GM12878 (cell line): Measurements from ENCODE around the gene SPINK8.

Source experiments
- CBX3 ChIP-seq: fragments of 200-600 bp; sonication (generic); IDR thresholded peaks from 2 replicates; pipeline ENCODE4 v1.6.1; 2016; ENCODE audit warnings: low read depth, borderline replicate concordance
- CREB1 ChIP-seq: IDR thresholded peaks from 2 replicates; pipeline ENCODE4 v1.6.1; 2012; ENCODE audit warnings: low read depth, mild to moderate bottlenecking, inconsistent platforms
- CTCF ChIP-seq, 3 experiments: IDR thresholded peaks in 2 of 3; conservative IDR thresholded peaks in 1 of 3; 2 replicates each; pipeline ENCODE4 v1.5.1; 2011; ENCODE audit warnings: low read depth in 3 of 3, low read length in 3 of 3, mild to moderate bottlenecking in 3 of 3, control low read depth in 2 of 3, moderate library complexity in 2 of 3, inconsistent platforms in 1 of 3, mixed read lengths in 1 of 3; ENCODE audit not compliant: control insufficient read depth in 2 of 3, insufficient read depth in 1 of 3; ENCODE audit errors: extremely low read depth in 1 of 3
- DPF2 ChIP-seq: fragments of 450-650 bp; IDR thresholded peaks from 2 replicates; pipeline ENCODE4 v1.6.1; 2017; ENCODE audit warnings: mild to moderate bottlenecking
- EZH2 ChIP-seq: IDR thresholded peaks from 2 replicates; pipeline ENCODE4 v1.6.1; 2012; ENCODE audit warnings: low read depth, mild to moderate bottlenecking, control low read depth, inconsistent platforms, low read length, borderline replicate concordance; ENCODE audit not compliant: control insufficient read depth
- JUND ChIP-seq: IDR thresholded peaks from 2 replicates; pipeline ENCODE4 v1.6.1; 2012; ENCODE audit warnings: low read depth, mild to moderate bottlenecking, low read length, improper control_type of control experiment, moderate library complexity
- NRF1 ChIP-seq: conservative IDR thresholded peaks from 2 replicates; pipeline ENCODE4 v1.6.1; 2011; ENCODE audit warnings: mild to moderate bottlenecking, low read depth, low read length, improper control_type of control experiment
- POLR2AphosphoS5 ChIP-seq: IDR thresholded peaks from 2 replicates; pipeline ENCODE4 v1.6.1; 2011; ENCODE audit warnings: mild to moderate bottlenecking, low read length, inconsistent platforms
- RCOR1 ChIP-seq: conservative IDR thresholded peaks from 2 replicates; pipeline ENCODE4 v1.6.1; 2012; ENCODE audit warnings: low read depth, low read length, improper control_type of control experiment
- REST ChIP-seq: IDR thresholded peaks from 2 replicates; pipeline ENCODE4 v1.6.1; 2012; ENCODE audit warnings: mild to moderate bottlenecking, low read depth, low read length
- SIX5 ChIP-seq: IDR thresholded peaks from 2 replicates; pipeline ENCODE4 v1.6.1; 2011; ENCODE audit warnings: mild to moderate bottlenecking, low read depth, low read length, moderate library complexity; ENCODE audit not compliant: severe bottlenecking
- TCF12 ChIP-seq: IDR thresholded peaks from 2 replicates; pipeline ENCODE4 v1.6.1; 2011; ENCODE audit warnings: low read depth, mild to moderate bottlenecking, low read length
- ZBTB4 ChIP-seq: fragments of 450-650 bp; formaldehyde crosslinking; IDR thresholded peaks from 2 replicates; pipeline ENCODE4 v1.4.0; 2022; ENCODE audit warnings: mild to moderate bottlenecking, moderate library complexity
- ZNF24 ChIP-seq: fragments of 450-650 bp; IDR thresholded peaks from 2 replicates; pipeline ENCODE4 v1.6.1; 2017; ENCODE audit warnings: antibody characterized with exemption, mild to moderate bottlenecking

GRCh38 chr3:48280881-48281280 is 52.6 kb downstream of the SPINK8 start:
- TF ChIP-seq CTCF (IDR thresholded peaks at IDR 0.05 in 2 of 3, conservative IDR thresholded peaks at IDR 0.05 in 1 of 3; ENCODE audit: control insufficient read depth in 2 of 3, extremely low read depth in 1 of 3, insufficient read depth in 1 of 3, low read depth in 3 of 3, low read length in 3 of 3) = no peak
- no peak for TF ChIP-seq REST
- no peak for TF ChIP-seq CBX3
- TF ChIP-seq SIX5 = no peak
- no peak for TF ChIP-seq ZNF24
- no peak for TF ChIP-seq DPF2
- no peak for TF ChIP-seq NRF1
- TF ChIP-seq JUND = no peak
- no peak for TF ChIP-seq TCF12
- no peak for TF ChIP-seq EZH2
- no peak for TF ChIP-seq RCOR1
- no peak for TF ChIP-seq ZBTB4 (CRISPR knock-in tag)
- no peak for TF ChIP-seq POLR2AphosphoS5
- no peak for TF ChIP-seq CREB1
